GM06990 (cell line): Measurements from ENCODE around the gene MYL10.

Experiments
- DNase-seq: peaks from one replicate; pipeline ENCODE4 v3.0.0-alpha.2; 2011; ENCODE audit not compliant: insufficient read length; ENCODE audit errors: extremely low read depth
- H3K27me3 ChIP-seq: replicated peaks from 2 replicates; pipeline ENCODE4 v1.6.0; 2011; ENCODE audit warnings: low read length; ENCODE audit not compliant: control insufficient read depth, insufficient read depth
- H3K36me3 ChIP-seq: 2 replicates; pipeline ENCODE4 v1.5.1; 2011; ENCODE audit warnings: low read length; ENCODE audit not compliant: control insufficient read depth, insufficient read depth
- H3K4me3 ChIP-seq: replicated peaks from 2 replicates; pipeline ENCODE4 v1.5.1; 2011; ENCODE audit warnings: low read depth, mild to moderate bottlenecking, control low read depth, low read length
- TF ChIP-seq, protein P1 (sequence below): IDR thresholded peaks from 2 replicates; pipeline ENCODE4 v1.5.1; 2011; ENCODE audit warnings: low read length, control low read depth, mild to moderate bottlenecking, inconsistent platforms; ENCODE audit not compliant: insufficient read depth, poor library complexity, severe bottlenecking

The MYL10 gene

DNA sequence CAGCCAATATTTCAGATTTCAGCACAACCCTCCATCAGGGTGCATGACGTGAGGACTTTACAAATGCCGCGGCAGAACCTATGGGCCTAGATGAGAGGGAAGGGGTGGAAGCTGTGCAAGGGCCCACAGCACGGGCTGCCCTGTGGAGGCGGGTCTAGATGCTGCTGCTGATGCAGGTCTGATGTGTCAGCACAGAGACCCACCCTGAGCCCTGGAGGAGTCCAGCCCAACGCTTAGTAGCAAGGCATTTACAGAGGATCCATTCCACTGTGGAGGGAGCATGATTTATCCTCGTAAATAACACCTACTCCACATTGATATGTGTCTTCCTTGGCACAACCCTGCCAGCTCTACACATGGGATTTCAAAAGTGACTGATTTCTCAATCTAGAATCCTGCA is 48.5 kb downstream of the MYL10 start:
- no peak for DNase-seq
- Histone ChIP-seq H3K27me3 (peaks cover 1% of the 10 kb centered on the region; the same call in 1 of the 2 replicates), H3K4me3 (no peak overlapping the region), H3K36me3 (no peaks in the 10 kb centered on the region)
- TF ChIP-seq, protein P1, sequence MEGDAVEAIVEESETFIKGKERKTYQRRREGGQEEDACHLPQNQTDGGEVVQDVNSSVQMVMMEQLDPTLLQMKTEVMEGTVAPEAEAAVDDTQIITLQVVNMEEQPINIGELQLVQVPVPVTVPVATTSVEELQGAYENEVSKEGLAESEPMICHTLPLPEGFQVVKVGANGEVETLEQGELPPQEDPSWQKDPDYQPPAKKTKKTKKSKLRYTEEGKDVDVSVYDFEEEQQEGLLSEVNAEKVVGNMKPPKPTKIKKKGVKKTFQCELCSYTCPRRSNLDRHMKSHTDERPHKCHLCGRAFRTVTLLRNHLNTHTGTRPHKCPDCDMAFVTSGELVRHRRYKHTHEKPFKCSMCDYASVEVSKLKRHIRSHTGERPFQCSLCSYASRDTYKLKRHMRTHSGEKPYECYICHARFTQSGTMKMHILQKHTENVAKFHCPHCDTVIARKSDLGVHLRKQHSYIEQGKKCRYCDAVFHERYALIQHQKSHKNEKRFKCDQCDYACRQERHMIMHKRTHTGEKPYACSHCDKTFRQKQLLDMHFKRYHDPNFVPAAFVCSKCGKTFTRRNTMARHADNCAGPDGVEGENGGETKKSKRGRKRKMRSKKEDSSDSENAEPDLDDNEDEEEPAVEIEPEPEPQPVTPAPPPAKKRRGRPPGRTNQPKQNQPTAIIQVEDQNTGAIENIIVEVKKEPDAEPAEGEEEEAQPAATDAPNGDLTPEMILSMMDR: no peak

DNA sequence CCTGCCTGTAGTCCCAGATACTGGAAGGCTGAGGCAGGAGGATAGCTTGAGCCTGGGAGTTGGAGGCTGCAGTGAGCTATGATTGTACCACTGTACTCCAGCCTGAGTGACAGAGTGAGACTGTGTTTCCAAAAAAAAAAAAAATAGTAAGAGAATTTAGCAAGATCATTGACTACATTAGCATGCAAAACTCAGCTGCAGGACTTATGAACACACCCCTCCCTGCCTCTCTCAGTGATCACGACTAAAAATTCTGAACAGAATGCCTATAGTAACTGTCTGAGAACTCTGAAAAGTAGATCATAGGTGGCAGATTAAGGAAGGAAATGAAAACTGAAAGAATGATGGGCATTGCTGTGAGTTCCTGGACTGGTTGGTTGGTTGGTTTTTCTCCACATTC is 50.5 kb downstream of the MYL10 start:
- no peak overlapping the region for H3K4me3 ChIP-seq
- no peak for DNase-seq
- TF ChIP-seq, protein P1: no peak

DNA sequence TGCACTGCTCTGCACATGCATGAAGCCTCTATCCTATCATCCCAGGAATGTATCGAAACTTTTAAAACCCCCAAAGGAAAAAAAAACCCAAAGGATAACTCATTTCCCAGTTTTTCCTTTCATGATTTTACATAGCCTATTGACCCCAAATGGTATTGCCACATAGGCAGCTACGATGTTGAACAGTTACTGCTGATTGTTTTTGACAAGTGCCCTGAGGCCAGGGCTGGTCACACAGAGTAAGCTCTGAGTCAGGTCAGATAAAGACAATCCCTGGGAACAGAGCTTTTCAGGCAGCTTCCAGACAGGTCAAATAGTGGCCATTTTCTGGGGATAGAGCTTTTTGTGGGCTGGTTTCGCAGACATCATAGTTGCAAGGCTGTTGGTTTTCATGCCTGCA is 52.1 kb downstream of the MYL10 start:
- no peak overlapping the region for H3K4me3 ChIP-seq
- 0 out of 2 replicates have a peak, but pooled peaks cover 1% of the 10 kb centered on the region for H3K27me3 ChIP-seq
- H3K36me3 ChIP-seq: no peaks in the 10 kb centered on the region
- DNase-seq: no peak
- TF ChIP-seq, protein P1: no peak

More for the DNA sequence above, 50.5 kb downstream of the MYL10 start:
- Histone ChIP-seq H3K27me3 (peaks cover 1% of the 10 kb centered on the region; the same call in 1 of the 2 replicates), H3K36me3 (no peaks in the 10 kb centered on the region)

DNA sequence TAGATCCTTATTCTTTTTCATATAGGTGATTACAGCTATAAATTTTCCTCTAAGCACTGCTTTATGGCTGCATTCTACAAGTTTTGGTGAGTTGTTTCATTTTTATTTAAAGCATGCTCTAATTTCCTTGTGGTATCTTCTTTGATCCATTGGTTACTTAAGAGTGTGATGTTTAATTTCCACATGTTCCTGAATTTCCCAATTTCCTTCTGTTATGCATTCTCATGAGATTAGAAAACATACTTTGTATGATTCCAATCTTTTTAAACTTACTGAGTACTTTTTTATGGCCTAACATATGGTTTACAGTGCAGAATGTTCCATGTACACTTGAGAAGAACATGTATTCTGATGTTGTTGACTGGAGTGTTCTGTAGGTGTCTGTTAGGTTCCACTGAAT is 53.4 kb downstream of the MYL10 start:
- Histone ChIP-seq H3K4me3 (no peak overlapping the region), H3K36me3 (no peaks in the 10 kb centered on the region), H3K27me3 (0 out of 2 replicates have a peak, but pooled peaks cover 1% of the 10 kb centered on the region)
- DNase-seq: no peak
- TF ChIP-seq, protein P1: no peak

DNA sequence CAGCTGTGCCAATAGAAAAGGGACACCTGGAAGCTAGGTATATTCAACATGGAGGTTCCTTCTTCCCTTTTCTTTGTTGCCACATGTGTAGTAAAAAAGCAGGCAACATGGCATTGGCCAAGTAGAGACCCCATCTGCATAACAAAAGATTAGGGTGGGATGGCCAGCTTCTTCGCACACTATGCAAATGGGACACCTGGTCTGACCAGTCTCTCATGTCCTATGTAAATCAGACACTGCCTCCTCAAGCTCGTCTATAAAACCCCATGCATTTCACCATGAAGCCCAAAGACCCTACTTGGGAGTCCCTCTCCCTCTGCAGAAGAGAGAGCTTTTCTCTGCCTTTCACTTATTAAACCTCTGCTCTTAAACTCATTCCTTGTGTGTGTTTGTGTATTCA is 53.9 kb downstream of the MYL10 start:
- Histone ChIP-seq H3K27me3 (no peaks in the 10 kb centered on the region), H3K36me3 (no peaks in the 10 kb centered on the region), H3K4me3 (no peak overlapping the region)
- TF ChIP-seq, protein P1: no peak
- no peak for DNase-seq

DNA sequence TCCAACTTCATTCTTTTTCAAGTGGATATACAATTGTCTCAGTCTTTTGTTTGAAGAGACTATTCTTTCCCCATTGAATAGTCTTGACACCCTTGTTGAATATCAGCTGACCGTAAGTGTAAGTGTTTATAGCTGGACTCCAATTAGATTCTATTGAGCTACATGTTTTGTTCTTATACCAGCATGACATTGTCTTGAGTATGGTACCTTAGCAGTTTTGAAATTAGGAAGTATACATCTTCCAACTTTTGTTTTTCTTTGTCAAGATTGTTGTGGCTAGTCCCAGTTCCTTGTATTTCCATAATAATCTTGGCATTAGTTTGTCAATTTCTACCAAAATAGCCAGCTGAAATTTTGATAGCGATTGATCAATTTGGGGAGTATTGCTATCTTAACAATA is 56.9 kb downstream of the MYL10 start:
- no peaks in the 10 kb centered on the region for H3K27me3 ChIP-seq
- TF ChIP-seq, protein P1: no peak
- no peaks in the 10 kb centered on the region for H3K36me3 ChIP-seq
- no peak for DNase-seq
- no peak overlapping the region for H3K4me3 ChIP-seq
